CD4-positive, alpha-beta T cell treated with Interleukin-6 for 4 hours (primary cell): ENCODE data around the gene PHF1.
A peak's percentile ranks its signal among the peaks of the same experiment; 100 is the strongest.

Source experiments
- DNase-seq: peaks from one replicate; pipeline ENCODE4 v3.0.0-alpha.2; 2020; ENCODE audit warnings: mixed read lengths

The PHF1 gene

GRCh38 chr6:33418690-33419291 lies 8.0 kb downstream of the PHF1 start:
- peak; percentile 29 for DNase-seq

GRCh38 chr6:33419580-33420490 lies 9.0 kb downstream of the PHF1 start, which contains the start of gene SYNGAP1:
SYNGAP1 (plus strand) TSS chr6:33420065; CDS start chr6:33420265, 200 bp downstream.
- peak; percentile 71 for DNase-seq

- no peak for DNase-seq
These were observed 9.9 kb downstream of the PHF1 start for GRCh38 chr6:33420491-33421343.

- no peak for DNase-seq
These were observed 10.5 kb downstream of the PHF1 start for GRCh38 chr6:33421344-33421643.

GRCh38 chr6:33423777-33424176 lies 13.0 kb downstream of the PHF1 start:
- DNase-seq, result no peak

- DNase-seq, result no peak
These were observed 14.2 kb downstream of the PHF1 start for GRCh38 chr6:33424855-33425667.

- peak; percentile 91 for DNase-seq
These were observed 15.1 kb downstream of the PHF1 start for GRCh38 chr6:33425668-33426577.

- peak; percentile 31 for DNase-seq
These were observed 16.0 kb downstream of the PHF1 start for GRCh38 chr6:33426590-33427511.

GRCh38 chr6:33427585-33428223 lies 16.9 kb downstream of the PHF1 start:
- peak; percentile 78 for DNase-seq

- DNase-seq, result peak; percentile 40
These were observed 17.6 kb downstream of the PHF1 start for GRCh38 chr6:33428224-33428965.

- DNase-seq, result no peak
These were observed 18.3 kb downstream of the PHF1 start for GRCh38 chr6:33428966-33429749.

GRCh38 chr6:33429750-33430052 lies 18.9 kb downstream of the PHF1 start:
- peak; percentile 46 for DNase-seq

GRCh38 chr6:33430334-33430733 lies 19.5 kb downstream of the PHF1 start:
- no peak for DNase-seq

GRCh38 chr6:33430991-33431879 lies 20.4 kb downstream of the PHF1 start:
- DNase-seq, result peak; percentile 90

- peak; percentile 37 for DNase-seq
These were observed 21.2 kb downstream of the PHF1 start for GRCh38 chr6:33431880-33432541.

GRCh38 chr6:33432546-33432945 lies 21.7 kb downstream of the PHF1 start:
- no peak for DNase-seq
